ENCODE results near the gene ABHD14A. TPM values are rescaled to one million over a fixed set of nuclear protein-coding genes. Genes with fewer than 3 reads are reported as not detected.

ABHD14A gene
- total RNA-seq = 10.4 and 12.2 TPM in 2 replicates

GRCh38 chr3:51974963-51975851, at the start of gene ABHD14A:
Gene ABHD14A, plus strand, starts transcription at chr3:51975064. Its CDS starts 72 bp downstream, at chr3:51975136.

GRCh38 chr3:51941798-51942602, 32.9 kb upstream of the ABHD14A start, which contains the start of the genes PARP3 and RRP9:
Gene PARP3, plus strand, starts transcription at chr3:51942363. Its CDS starts 993 bp downstream, at chr3:51943356.
Gene RRP9, minus strand, starts transcription at chr3:51941904. Its CDS starts 37 bp downstream, at chr3:51941867.

GRCh38 chr3:51955175-51955892, 19.5 kb upstream of the ABHD14A start, which contains the start of gene GPR62:
Gene GPR62, plus strand, starts transcription at chr3:51955381. Its CDS starts 272 bp downstream, at chr3:51955653.

GRCh38 chr3:51967384-51968169, 7.3 kb upstream of the ABHD14A start, which contains the start of gene PCBP4:
Gene PCBP4, minus strand, starts transcription at chr3:51967454. Its CDS starts 6,214 bp downstream, at chr3:51961240.

GRCh38 chr3:51982838-51983577, 8.1 kb downstream of the ABHD14A start, which contains the start of gene ACY1:
Gene ACY1, plus strand, starts transcription at chr3:51983535. Its CDS starts 530 bp downstream, at chr3:51984065.

GRCh38 chr3:51995346-51996163, 20.7 kb downstream of the ABHD14A start, which contains the start of gene RPL29:
Gene RPL29, minus strand, starts transcription at chr3:51995895. Its CDS starts 434 bp downstream, at chr3:51995461.

Other genes with a start within 250 kb of the ABHD14A start
- not detected in 2 replicates for gene IQCF6, start 195.8 kb upstream of the ABHD14A start, total RNA-seq
- gene IQCF2, start 113.4 kb upstream of the ABHD14A start, total RNA-seq = not detected in 2 replicates
- not detected in 2 replicates for gene IQCF5, start 99.5 kb upstream of the ABHD14A start, total RNA-seq
- gene IQCF1, start 71.7 kb upstream of the ABHD14A start, total RNA-seq = not detected in 2 replicates
- 26.7 and 30.0 TPM in 2 replicates for gene RRP9, start 33.2 kb upstream of the ABHD14A start, total RNA-seq
- 3.9 and 4.4 TPM in 2 replicates for gene PARP3, start 32.7 kb upstream of the ABHD14A start, total RNA-seq
- 0.23 TPM in 1 of 2 replicates, not detected in the other for gene GPR62, start 19.7 kb upstream of the ABHD14A start, total RNA-seq
- gene PCBP4, start 7.6 kb upstream of the ABHD14A start, total RNA-seq = 52.3 and 62.6 TPM in 2 replicates
- 31.7 and 41.3 TPM in 2 replicates for gene ABHD14B, start 1.0 kb upstream of the ABHD14A start, total RNA-seq
- 109 and 115 TPM in 2 replicates for gene ACY1, start 8.5 kb downstream of the ABHD14A start, total RNA-seq
- 2,241 and 2,349 TPM in 2 replicates for gene RPL29, start 20.8 kb downstream of the ABHD14A start, total RNA-seq
- 66.7 and 107 TPM in 2 replicates for gene DUSP7, start 81.5 kb downstream of the ABHD14A start, total RNA-seq
- gene POC1A, start 179.4 kb downstream of the ABHD14A start, total RNA-seq = 10.4 and 10.6 TPM in 2 replicates
- gene ALAS1, start 223.1 kb downstream of the ABHD14A start, total RNA-seq = 33.1 and 49.4 TPM in 2 replicates

Measured in airway epithelial cell (primary cell).